Measurements from ENCODE around the gene PDE7B. TPM values are rescaled to one million over a fixed set of nuclear protein-coding genes. Genes with fewer than 3 reads are reported as not detected.

PDE7B gene
- total RNA-seq, 1 donor from 2014 or later: 0.62 TPM

GRCh38 chr6:136085370-136086115 is 234.0 kb downstream of the PDE7B start:
- H3K4me3 Mint-ChIP-seq (ENCODE audit: unreplicated experiment): no peak overlapping the region
- no peak overlapping the region for H3K27ac Mint-ChIP-seq (ENCODE audit: unreplicated experiment)
- TF ChIP-seq CTCF (IDR thresholded peaks at IDR 0.05; ENCODE audit: unreplicated experiment): no peak

DNA sequence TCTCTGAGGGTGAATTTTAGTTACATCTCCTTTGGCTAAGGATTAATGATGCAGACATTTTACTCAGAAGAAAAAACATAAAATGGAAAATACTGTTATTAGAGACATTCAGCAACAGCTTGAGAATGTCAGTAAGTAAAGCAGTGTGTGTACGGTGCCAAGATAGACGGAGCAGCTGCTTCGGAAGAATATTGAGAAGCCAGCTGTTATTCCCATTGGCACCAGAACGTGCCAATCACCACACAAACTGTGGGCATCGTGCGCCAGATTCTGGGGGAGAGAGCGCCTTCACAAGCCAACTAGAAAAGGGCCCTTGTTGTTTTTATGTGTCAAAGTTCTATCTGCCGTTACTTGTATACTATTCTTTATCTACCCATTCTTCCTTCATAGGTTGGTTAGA is 235.2 kb downstream of the PDE7B start:
- H3K27me3 Mint-ChIP-seq (ENCODE audit: unreplicated experiment): peaks cover 2% of the 10 kb centered on the region

More at GRCh38 chr6:136085370-136086115, 234.0 kb downstream of the PDE7B start:
- no peak for DNase-seq (ENCODE audit: low spot score)
- Mint-ChIP-seq H3K27me3 (ENCODE audit: unreplicated experiment) (peaks cover 2% of the 10 kb centered on the region), H3K9me3 (ENCODE audit: unreplicated experiment) (no peaks in the 10 kb centered on the region), H3K4me1 (ENCODE audit: unreplicated experiment) (no peaks in the 10 kb centered on the region), H3K36me3 (ENCODE audit: low read depth, unreplicated experiment) (no peaks in the 10 kb centered on the region)

GRCh38 chr6:136087986-136088385 is 236.5 kb downstream of the PDE7B start:
- TF ChIP-seq CTCF (IDR thresholded peaks at IDR 0.05; ENCODE audit: unreplicated experiment): no peak
- no peaks in the 10 kb centered on the region for H3K27me3 Mint-ChIP-seq (ENCODE audit: unreplicated experiment)
- no peaks in the 10 kb centered on the region for H3K4me1 Mint-ChIP-seq (ENCODE audit: unreplicated experiment)
- no peaks in the 10 kb centered on the region for H3K9me3 Mint-ChIP-seq (ENCODE audit: unreplicated experiment)
- H3K27ac Mint-ChIP-seq (ENCODE audit: unreplicated experiment): no peak overlapping the region
- no peak overlapping the region for H3K4me3 Mint-ChIP-seq (ENCODE audit: unreplicated experiment)
- no peaks in the 10 kb centered on the region for H3K36me3 Mint-ChIP-seq (ENCODE audit: low read depth, unreplicated experiment)
- no peak for DNase-seq (ENCODE audit: low spot score)

More for the DNA sequence above, 235.2 kb downstream of the PDE7B start:
- Mint-ChIP-seq H3K27ac (ENCODE audit: unreplicated experiment) (no peak overlapping the region), H3K4me3 (ENCODE audit: unreplicated experiment) (no peak overlapping the region), H3K4me1 (ENCODE audit: unreplicated experiment) (no peaks in the 10 kb centered on the region), H3K9me3 (ENCODE audit: unreplicated experiment) (no peaks in the 10 kb centered on the region), H3K36me3 (ENCODE audit: low read depth, unreplicated experiment) (no peaks in the 10 kb centered on the region)
- no peak for DNase-seq (ENCODE audit: low spot score)
- no peak for TF ChIP-seq CTCF (IDR thresholded peaks at IDR 0.05; ENCODE audit: unreplicated experiment)

DNA sequence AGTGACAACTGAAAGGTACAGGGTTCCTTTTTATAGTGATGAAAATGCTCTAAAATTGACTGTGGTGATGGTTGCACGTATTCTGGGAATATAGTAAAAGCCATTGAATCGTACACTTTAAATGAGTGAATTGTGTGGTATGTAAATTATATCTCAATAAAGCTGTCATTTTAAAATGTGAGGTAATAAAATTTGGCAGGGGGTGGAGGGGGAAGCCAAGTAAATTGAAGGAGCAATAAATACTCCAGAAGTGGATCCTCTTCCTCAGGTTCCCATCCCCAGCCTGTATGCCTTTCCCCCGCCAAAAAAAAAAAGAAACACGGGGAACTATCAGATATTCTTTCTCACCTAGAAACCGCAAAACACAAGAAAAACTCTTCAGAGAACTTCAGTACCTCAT is 237.2 kb downstream of the PDE7B start:
- H3K27ac Mint-ChIP-seq (ENCODE audit: unreplicated experiment): no peak overlapping the region
- no peaks in the 10 kb centered on the region for H3K36me3 Mint-ChIP-seq (ENCODE audit: low read depth, unreplicated experiment)
- DNase-seq (ENCODE audit: low spot score): no peak
- H3K4me3 Mint-ChIP-seq (ENCODE audit: unreplicated experiment): no peak overlapping the region
- H3K4me1 Mint-ChIP-seq (ENCODE audit: unreplicated experiment): no peaks in the 10 kb centered on the region
- no peaks in the 10 kb centered on the region for H3K9me3 Mint-ChIP-seq (ENCODE audit: unreplicated experiment)
- no peaks in the 10 kb centered on the region for H3K27me3 Mint-ChIP-seq (ENCODE audit: unreplicated experiment)
- TF ChIP-seq CTCF (IDR thresholded peaks at IDR 0.05; ENCODE audit: unreplicated experiment): no peak

DNA sequence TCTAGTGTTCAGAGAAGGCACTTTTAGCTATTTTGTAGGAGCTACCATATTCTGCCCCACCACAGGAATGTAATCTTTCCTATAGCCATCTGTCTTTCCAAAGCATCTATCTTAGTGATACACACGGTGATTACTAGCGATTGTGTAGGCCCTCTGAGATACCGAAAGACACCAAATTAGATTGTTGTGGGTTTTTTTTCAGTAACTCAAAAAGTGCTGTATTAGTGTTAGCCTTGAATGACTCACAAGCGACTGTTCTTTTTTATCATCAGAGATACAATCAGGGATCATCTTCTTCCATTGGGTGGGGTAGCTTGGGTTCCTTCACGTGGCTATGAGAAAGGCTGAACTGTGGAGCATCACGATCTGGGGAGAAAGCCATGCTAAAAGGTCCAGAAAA is 238.4 kb downstream of the PDE7B start:
- DNase-seq (ENCODE audit: low spot score): no peak

More for the DNA sequence above, 238.4 kb downstream of the PDE7B start:
- TF ChIP-seq CTCF (IDR thresholded peaks at IDR 0.05; ENCODE audit: unreplicated experiment): no peak
- H3K4me1 Mint-ChIP-seq (ENCODE audit: unreplicated experiment): no peaks in the 10 kb centered on the region
- H3K4me3 Mint-ChIP-seq (ENCODE audit: unreplicated experiment): no peak overlapping the region
- peaks cover 5% of the 10 kb centered on the region for H3K36me3 Mint-ChIP-seq (ENCODE audit: low read depth, unreplicated experiment)
- H3K27ac Mint-ChIP-seq (ENCODE audit: unreplicated experiment): no peak overlapping the region
- no peaks in the 10 kb centered on the region for H3K9me3 Mint-ChIP-seq (ENCODE audit: unreplicated experiment)
- peaks cover 5% of the 10 kb centered on the region for H3K27me3 Mint-ChIP-seq (ENCODE audit: unreplicated experiment)

Measured in endothelial cell (in vitro differentiated cells).